ENCODE data around the gene SDCBP2.

GRCh38 chr20:1307171-1307570 is 21.8 kb downstream of the SDCBP2 start:
- no peak for TF ChIP-seq EZH2phosphoT487 (IDR thresholded peaks at IDR 0.05; ENCODE audit: borderline replicate concordance, low read depth)
- TF ChIP-seq, protein P1, sequence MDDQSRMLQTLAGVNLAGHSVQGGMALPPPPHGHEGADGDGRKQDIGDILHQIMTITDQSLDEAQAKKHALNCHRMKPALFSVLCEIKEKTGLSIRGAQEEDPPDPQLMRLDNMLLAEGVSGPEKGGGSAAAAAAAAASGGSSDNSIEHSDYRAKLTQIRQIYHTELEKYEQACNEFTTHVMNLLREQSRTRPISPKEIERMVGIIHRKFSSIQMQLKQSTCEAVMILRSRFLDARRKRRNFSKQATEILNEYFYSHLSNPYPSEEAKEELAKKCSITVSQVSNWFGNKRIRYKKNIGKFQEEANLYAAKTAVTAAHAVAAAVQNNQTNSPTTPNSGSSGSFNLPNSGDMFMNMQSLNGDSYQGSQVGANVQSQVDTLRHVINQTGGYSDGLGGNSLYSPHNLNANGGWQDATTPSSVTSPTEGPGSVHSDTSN (IDR thresholded peaks at IDR 0.05): no peak
- TF ChIP-seq, protein P2, sequence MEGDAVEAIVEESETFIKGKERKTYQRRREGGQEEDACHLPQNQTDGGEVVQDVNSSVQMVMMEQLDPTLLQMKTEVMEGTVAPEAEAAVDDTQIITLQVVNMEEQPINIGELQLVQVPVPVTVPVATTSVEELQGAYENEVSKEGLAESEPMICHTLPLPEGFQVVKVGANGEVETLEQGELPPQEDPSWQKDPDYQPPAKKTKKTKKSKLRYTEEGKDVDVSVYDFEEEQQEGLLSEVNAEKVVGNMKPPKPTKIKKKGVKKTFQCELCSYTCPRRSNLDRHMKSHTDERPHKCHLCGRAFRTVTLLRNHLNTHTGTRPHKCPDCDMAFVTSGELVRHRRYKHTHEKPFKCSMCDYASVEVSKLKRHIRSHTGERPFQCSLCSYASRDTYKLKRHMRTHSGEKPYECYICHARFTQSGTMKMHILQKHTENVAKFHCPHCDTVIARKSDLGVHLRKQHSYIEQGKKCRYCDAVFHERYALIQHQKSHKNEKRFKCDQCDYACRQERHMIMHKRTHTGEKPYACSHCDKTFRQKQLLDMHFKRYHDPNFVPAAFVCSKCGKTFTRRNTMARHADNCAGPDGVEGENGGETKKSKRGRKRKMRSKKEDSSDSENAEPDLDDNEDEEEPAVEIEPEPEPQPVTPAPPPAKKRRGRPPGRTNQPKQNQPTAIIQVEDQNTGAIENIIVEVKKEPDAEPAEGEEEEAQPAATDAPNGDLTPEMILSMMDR (IDR thresholded peaks at IDR 0.05): no peak
- TF ChIP-seq GABPA (IDR thresholded peaks at IDR 0.05; ENCODE audit: low read depth): no peak
- no peak for TF ChIP-seq EP300 (IDR thresholded peaks at IDR 0.05; ENCODE audit: borderline replicate concordance in 1 of 2, low read depth in 1 of 2, low read length in 1 of 2)
- TF ChIP-seq REST (IDR thresholded peaks at IDR 0.05; ENCODE audit: low read depth, low read length): no peak
- no peak for TF ChIP-seq SIN3A (IDR thresholded peaks at IDR 0.05; ENCODE audit: borderline replicate concordance, low read depth, low read length)
- no peak for TF ChIP-seq JUND (IDR thresholded peaks at IDR 0.05)
- TF ChIP-seq SMC3 (IDR thresholded peaks at IDR 0.05; ENCODE audit: low read depth, low read length): no peak
- TF ChIP-seq ZBTB33 (IDR thresholded peaks at IDR 0.05; ENCODE audit: borderline replicate concordance, low read depth): no peak
- TF ChIP-seq, protein P3, sequence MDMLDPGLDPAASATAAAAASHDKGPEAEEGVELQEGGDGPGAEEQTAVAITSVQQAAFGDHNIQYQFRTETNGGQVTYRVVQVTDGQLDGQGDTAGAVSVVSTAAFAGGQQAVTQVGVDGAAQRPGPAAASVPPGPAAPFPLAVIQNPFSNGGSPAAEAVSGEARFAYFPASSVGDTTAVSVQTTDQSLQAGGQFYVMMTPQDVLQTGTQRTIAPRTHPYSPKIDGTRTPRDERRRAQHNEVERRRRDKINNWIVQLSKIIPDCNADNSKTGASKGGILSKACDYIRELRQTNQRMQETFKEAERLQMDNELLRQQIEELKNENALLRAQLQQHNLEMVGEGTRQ (IDR thresholded peaks at IDR 0.05; ENCODE audit: borderline replicate concordance, low read depth, low read length): no peak
